Measurements from ENCODE around the gene NMT1.

NMT1 gene

GRCh38 chr17:45081047-45081703 is 20.1 kb downstream of the NMT1 start:
- no peak for DNase-seq (ENCODE audit: low read depth in 2 of 2)

DNA sequence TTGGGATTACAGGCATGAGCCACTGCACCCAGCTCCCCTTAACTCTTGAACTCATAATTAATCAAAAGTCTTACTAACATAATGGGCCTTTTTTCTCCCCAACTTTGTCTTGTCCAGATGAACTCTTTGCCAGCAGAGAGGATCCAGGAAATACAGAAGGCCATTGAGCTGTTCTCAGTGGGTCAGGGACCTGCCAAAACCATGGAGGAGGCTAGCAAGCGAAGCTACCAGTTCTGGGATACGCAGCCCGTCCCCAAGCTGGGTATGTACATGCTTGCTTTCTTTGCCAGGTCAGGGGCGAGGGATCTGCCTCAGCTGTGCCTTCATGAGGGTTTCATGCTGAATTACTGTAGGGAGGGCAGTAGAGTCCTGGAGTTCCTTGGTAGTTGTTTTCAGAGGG is 25.3 kb downstream of the NMT1 start:
- no peak for DNase-seq (ENCODE audit: low read depth in 2 of 2)

DNA sequence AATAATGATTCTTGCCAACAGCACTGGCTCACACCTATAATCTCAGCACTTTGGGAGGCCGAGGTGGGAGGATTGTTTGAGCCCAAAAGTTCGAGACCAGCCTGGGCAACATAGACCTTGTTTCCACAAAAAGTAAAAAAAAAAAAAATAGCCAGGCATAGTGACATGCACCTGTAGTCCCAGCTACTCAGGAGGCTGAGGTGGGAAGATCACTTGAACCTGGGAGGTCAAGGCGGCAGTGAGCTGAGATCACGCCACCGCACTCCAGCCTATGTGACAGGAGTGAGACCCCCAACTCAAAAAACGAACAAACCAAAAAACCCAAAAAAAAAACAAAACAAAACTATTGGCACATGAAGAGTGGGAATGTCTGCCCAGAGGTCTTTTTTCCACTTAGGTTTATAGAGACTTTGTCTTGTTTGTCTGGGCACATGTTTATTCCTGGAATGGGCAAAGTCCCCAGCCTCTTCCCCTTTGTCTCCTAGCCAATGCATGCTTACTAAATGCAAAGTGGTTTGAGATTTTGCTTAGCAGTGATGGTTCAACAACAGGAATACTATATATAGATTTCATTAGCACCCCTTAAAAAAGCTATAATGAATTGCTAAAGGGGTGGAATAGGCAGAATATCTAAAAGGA is 25.9 kb downstream of the NMT1 start:
- no peak for DNase-seq (ENCODE audit: low read depth in 2 of 2)

GRCh38 chr17:45087504-45087975 is 26.4 kb downstream of the NMT1 start:
- no peak for DNase-seq (ENCODE audit: low read depth in 2 of 2)

DNA sequence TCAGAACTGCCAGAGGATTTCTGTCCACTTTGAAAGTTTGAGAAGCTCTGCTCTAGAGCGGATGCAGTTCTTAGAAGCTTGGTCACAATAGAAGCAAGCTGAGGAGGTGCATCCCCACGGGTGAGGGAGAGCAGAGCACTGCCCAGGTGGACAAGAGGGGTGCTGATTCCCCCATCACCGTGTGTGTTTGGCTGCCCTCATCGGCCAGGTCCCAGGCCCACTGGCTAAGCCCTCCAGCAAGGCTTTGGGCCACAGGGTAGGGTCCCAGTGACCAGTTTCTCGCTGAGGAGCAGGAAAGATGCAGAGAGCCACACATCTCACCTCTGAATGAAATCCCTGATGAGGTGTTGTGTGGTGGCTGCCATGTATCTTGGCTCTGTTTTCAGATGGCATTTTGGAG is 26.9 kb downstream of the NMT1 start:
- no peak for DNase-seq (ENCODE audit: low read depth in 2 of 2)

DNA sequence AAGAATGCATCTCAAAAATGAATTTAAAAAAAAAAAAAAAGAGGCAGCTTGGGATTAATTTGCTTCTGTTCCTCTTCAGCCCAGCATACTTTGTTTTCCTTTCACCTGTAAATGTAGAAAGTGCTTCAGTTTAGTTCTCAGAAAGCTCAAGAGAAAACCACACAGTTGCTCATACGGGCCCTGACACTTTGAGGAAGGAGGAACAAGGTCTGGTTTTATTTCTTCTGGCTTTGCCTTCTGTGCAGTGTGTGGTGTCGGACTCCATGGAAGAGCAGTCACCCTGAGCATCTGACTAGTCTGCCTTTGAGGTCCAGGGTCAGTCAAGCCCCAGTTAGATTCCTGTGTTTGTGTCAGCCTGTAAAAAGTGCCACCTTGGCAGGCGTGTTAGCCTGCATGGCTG is 27.6 kb downstream of the NMT1 start:
- DNase-seq (ENCODE audit: low read depth in 2 of 2), result no peak

GRCh38 chr17:45090711-45091110 is 29.6 kb downstream of the NMT1 start:
- no peak for DNase-seq (ENCODE audit: low read depth in 2 of 2)

DNA sequence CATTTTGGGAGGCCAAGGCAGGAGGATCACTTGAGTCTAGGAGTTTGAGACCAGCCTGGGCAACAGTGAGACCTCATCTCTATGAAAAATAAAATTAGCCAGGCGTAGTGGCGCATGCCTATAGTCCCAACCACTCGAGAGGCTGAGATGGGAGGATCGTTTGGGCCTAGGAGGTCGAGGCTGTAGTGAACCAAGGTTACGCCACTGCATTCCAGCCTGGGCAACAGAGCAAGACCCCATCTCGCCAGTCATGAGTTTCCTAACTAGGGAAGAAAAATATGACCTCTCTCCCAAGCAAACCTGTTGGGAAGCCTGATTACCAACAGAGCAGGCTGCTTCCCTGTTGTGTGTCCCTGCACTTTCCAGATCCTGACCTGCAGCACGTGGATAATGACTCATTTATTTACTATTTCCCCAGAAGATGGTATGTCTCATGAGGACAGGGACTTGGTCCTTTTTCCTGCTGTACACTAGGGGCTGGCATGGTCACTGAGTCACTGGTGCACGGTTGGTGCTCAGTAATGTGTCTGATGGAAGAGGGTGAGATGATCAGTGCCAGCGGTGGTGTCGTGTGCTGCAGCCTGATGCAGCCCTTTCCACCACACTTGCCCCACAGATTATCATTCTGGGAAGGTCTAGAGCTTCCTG is 30.8 kb downstream of the NMT1 start:
- no peak for DNase-seq (ENCODE audit: low read depth in 2 of 2)

DNA sequence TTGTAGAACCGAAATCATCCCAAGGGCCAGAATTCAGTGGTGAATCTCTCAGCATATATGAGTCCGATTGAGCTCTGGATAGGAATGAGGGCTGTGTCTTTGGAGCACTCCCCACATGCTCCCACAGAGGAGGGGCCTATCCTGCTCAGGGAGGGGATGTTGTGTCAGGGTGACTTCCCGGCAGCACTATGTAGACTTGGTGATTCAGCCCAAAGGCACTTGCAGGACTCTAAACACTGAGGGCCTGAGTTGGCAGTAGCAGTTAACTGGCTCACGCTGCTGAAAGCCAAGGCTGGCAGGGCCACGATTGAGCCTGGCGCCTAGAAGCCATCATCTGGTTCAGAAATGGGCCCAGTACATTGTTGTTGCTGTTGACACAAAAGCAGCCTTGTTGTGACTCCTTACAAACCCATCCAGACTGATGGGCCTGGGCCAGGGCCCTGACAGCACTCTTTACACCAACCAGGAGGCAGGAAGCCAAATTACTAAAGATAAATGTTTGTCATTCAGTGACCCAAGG is 31.9 kb downstream of the NMT1 start:
- DNase-seq (ENCODE audit: low read depth in 2 of 2), result no peak

- no peak for DNase-seq (ENCODE audit: low read depth in 2 of 2)
Measured at GRCh38 chr17:45093444-45094110, 32.5 kb downstream of the NMT1 start.

DNA sequence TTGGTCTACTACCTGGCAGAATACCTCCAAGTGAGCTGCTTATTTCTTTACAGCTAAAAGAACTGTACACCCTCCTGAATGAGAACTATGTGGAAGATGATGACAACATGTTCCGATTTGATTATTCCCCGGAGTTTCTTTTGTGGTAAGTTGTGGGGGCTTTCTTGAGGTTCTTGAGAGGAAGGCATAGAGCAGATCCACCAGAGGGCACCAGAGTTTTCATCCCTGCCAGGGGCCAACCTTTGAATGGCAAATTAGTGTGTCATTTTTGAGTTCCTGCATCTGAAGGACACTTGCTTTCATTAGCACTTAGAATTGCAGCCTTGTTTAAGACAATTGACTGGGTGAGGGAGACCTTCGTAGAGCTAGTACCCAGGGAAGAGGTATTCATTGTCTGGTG is 35.0 kb downstream of the NMT1 start:
- no peak for DNase-seq (ENCODE audit: low read depth in 2 of 2)

DNA sequence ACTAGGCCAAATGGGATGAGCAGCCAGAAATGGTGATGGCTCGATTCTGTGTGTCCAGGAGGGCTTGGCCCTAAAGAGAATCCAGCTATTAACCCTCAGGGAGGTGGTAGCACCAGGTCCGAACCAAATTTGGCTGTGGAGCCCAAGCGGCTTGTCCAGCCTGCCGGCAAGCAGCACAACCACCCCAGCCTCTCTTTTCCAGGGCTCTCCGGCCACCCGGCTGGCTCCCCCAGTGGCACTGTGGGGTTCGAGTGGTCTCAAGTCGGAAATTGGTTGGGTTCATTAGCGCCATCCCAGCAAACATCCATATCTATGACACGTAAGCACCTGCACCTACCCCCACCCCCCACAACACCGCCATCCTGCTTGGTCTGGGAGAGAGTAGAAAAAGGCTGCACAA is 35.8 kb downstream of the NMT1 start:
- DNase-seq (ENCODE audit: low read depth in 2 of 2), result no peak

GRCh38 chr17:45098081-45098868 is 37.2 kb downstream of the NMT1 start:
- DNase-seq (ENCODE audit: low read depth in 2 of 2), result no peak

DNA sequence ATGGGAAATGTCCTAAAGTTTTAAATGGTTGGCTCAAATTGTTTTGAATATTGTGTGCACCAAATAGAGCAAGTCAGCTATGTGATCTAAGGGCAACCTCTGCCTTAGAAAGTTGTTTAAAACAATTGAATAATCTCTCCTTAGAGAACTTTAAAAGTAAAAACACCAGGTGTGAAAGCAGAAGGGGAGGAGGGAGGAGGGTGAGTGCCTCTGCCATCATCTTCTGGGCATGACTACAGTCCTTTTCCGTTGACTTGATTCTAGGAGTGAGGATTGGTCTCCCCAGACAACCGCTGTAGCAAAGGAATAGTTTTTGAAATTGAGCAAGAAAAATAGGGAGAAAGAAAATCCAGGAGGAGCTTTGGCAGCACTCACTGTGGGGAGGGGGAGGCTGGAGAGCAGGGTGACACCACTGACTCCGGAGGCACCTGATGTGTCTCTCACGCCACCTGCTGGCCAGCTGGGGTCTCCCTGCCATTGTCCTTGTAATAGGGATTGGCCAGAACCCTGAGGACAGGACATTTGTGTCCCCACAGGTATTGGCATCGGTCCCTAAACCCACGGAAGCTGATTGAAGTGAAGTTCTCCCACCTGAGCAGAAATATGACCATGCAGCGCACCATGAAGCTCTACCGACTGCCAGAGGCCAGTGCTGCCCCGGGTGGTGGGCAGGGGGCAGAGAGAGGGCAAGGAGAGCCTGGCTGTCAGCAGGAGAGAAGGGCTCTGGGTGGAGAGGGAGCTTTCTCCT is 37.9 kb downstream of the NMT1 start:
- peak; percentile 67 for DNase-seq (ENCODE audit: low read depth in 2 of 2)

DNA sequence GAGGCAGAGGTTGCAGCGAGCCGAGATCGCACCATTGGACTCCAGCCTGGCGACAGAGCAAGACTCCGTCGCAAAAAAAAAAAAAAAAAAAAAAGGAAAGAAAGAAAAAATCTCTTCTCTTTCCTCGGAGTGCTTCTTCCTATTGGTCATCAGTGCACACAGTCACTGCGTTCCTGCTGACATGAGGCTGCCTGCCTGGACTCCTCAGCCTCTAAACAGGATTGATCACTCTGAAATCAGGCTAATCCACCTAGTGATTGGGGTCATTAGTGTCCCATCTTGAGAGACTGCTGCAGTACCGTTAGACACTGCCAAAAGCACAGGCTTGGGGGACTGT is 40.4 kb downstream of the NMT1 start:
- DNase-seq (ENCODE audit: low read depth in 2 of 2), result no peak

DNA sequence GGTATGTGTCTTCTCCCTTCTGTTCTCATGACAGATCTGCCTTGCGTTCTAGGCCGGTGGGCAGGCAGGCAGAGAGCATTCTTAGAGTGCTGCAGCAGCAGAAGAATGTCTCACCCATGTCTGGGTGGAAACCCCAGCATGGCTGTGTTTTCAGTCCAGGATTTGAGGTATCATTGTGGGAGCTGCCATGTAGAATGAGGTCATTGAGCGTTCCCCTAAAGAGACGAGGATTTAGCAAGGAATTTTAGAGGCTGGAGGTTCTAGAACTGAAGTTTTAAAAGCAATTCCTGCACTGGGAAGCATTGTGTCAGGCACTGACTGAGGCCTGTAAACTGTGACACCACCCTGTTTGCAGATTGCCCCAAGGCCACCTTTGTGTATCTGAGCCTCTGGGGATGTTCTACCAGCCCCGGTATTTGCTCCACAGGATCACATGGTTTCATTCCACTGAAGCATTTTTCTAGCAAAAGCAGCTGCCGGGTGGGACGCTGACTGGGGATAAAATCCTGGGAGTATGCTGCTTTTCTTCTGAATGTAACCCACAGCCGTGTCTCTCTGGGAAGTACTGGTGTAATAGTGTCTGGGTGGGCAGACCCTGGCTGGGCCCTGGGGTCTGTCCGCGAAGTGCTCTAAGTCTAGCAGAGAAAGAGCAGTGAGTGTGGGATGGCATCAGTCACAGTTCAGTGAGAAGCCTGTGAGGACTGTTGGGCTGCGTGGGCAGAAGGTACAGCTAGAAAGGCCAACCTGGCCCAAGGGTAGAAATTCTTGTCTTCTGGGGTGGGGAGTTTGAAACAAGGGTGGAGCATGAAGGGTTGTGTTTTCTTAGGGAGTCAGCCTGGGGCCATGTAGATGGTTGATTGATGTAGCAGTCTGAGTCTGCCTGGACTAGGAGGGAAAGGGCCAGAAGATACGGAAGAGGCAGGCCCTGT is 41.0 kb downstream of the NMT1 start:
- DNase-seq (ENCODE audit: low read depth in 2 of 2), result no peak

- DNase-seq (ENCODE audit: low read depth in 2 of 2), result no peak
Measured at GRCh38 chr17:45102856-45103255, 41.7 kb downstream of the NMT1 start.

- no peak for DNase-seq (ENCODE audit: low read depth in 2 of 2)
Measured at GRCh38 chr17:45103269-45103795, 42.2 kb downstream of the NMT1 start.

DNA sequence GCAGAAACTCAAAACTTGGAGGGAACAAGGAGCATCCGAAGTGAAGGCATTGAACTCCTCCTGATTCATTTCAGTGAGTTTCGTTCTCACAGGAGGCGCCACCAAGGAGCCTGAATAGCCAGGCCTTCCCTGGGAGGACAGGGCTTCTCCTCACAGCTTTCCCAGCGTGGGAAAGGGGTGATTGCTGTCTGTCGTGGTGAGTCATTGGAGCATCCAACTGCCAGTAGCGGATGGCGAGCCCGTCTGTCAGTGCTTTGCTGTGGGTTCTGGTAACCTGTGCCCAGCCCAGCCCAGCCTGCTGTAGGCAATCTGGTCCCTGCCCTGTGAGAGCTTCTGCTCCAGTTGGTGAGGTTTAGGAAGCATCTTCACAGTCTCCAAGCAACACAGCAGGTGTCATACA is 42.9 kb downstream of the NMT1 start:
- DNase-seq (ENCODE audit: low read depth in 2 of 2), result no peak

- no peak for DNase-seq (ENCODE audit: low read depth in 2 of 2)
Measured at GRCh38 chr17:45104497-45104896, 43.4 kb downstream of the NMT1 start.
